B cell (primary cell): Measurements from ENCODE around the gene DOCK6. TPM values are rescaled to one million over a fixed set of nuclear protein-coding genes. Genes with fewer than 3 reads are reported as not detected.
A peak's percentile ranks its signal among the peaks of the same experiment; 100 is the strongest.

Experiments
- ATAC-seq: fragments of 200-7000 bp; cut with Tn5 transposase; one replicate; pipeline ENCODE4 v1.10.0; 2021; ENCODE audit warnings: low read depth, mild to moderate bottlenecking, moderate number of reproducible peaks, moderate library complexity
- CTCF ChIA-PET: fragments of 350-600 bp; sonication (Branson Sonifier 250); formaldehyde crosslinking; loops from one replicate; lab custom pipeline; 2021; ENCODE audit warnings: antibody characterized with exemption, inconsistent platforms; lab: Charles Lee
- POLR2A ChIA-PET: fragments of 350-600 bp; sonication (Branson Sonifier 250); formaldehyde crosslinking; loops from one replicate; lab custom pipeline; 2021; ENCODE audit warnings: antibody characterized with exemption; lab: Charles Lee
- DNase-seq: peaks from one replicate; pipeline ENCODE4 v3.0.0; 2013
- H2AFZ ChIP-seq: 2 replicates; pipeline ENCODE4 v1.6.1; 2012; ENCODE audit warnings: mild to moderate bottlenecking, low read depth, low read length; ENCODE audit not compliant: insufficient read depth, poor library complexity, severe bottlenecking
- H3K27ac ChIP-seq, 2 donors: 1 replicate in 1 of 2; 2 replicates in 1 of 2; pipeline ENCODE4 v1.5.1; 2012 to 2013; ENCODE audit warnings: low read length in 2 of 2, mild to moderate bottlenecking in 2 of 2, moderate library complexity in 1 of 2
- H3K27me3 ChIP-seq, 4 experiments: fragments of 200-600 bp in 1 of 4; sonication (generic) in 1 of 4; replicated peaks in 1 of 4; 1 replicate in 2 of 4; 2 replicates in 2 of 4; pipeline versions ENCODE4 v1.6.1 to v1.7.0; 2013 to 2016; ENCODE audit warnings: low read length in 3 of 4, mild to moderate bottlenecking in 2 of 4, mixed read lengths in 1 of 4, moderate library complexity in 1 of 4; ENCODE audit not compliant: insufficient read depth in 4 of 4, control insufficient read depth in 3 of 4; ENCODE audit errors: control extremely low read depth in 1 of 4
- H3K36me3 ChIP-seq, 2 experiments: replicated peaks in 1 of 2; 1 replicate in 1 of 2; 2 replicates in 1 of 2; pipeline versions ENCODE4 v1.6.1 to v1.7.1; 2013; ENCODE audit warnings: low read length in 1 of 2; ENCODE audit not compliant: insufficient read depth in 2 of 2, control insufficient read depth in 1 of 2; ENCODE audit errors: control extremely low read depth in 1 of 2, extremely low read depth in 1 of 2
- H3K4me1 ChIP-seq, 2 donors: fragments of 200-600 bp in 1 of 2; sonication (generic) in 1 of 2; 1 replicate in 1 of 2; 2 replicates in 1 of 2; pipeline versions ENCODE4 v1.5.1 to v1.6.1; 2013 to 2017; ENCODE audit warnings: low read length in 2 of 2; ENCODE audit not compliant: control insufficient read depth in 2 of 2, insufficient read depth in 2 of 2
- H3K4me2 ChIP-seq: replicated peaks from 2 replicates; pipeline ENCODE3; 2012; ENCODE audit warnings: mild to moderate bottlenecking, low read depth, low read length; ENCODE audit not compliant: poor library complexity, severe bottlenecking
- H3K4me3 ChIP-seq, 5 experiments: fragments of 200-600 bp in 1 of 5; sonication (generic) in 1 of 5; 1 replicate in 3 of 5; 2 replicates in 2 of 5; pipeline versions ENCODE4 v1.5.1 to v1.7.0; 2011 to 2016; ENCODE audit warnings: low read length in 4 of 5, mild to moderate bottlenecking in 4 of 5, low read depth in 2 of 5, control low read depth in 1 of 5, moderate library complexity in 1 of 5; ENCODE audit not compliant: insufficient read depth in 1 of 5; ENCODE audit errors: control extremely low read depth in 1 of 5, extremely low read depth in 1 of 5
- H3K79me2 ChIP-seq: fragments of 200-600 bp; sonication (generic); one replicate; pipeline ENCODE4 v1.6.0; 2016; ENCODE audit warnings: low read length; ENCODE audit not compliant: control insufficient read depth, insufficient read depth
- H3K9ac ChIP-seq: fragments of 200-600 bp; sonication (generic); 2 replicates; pipeline ENCODE4 v1.6.1; 2017; ENCODE audit warnings: mild to moderate bottlenecking, low read length, moderate library complexity
- H3K9me3 ChIP-seq, 3 donors: one replicate each; pipeline versions ENCODE4 v1.6.1 to v1.7.1; 2013; ENCODE audit warnings: low read length in 2 of 3; ENCODE audit not compliant: control insufficient read depth in 2 of 3, insufficient read depth in 1 of 3; ENCODE audit errors: control extremely low read depth in 1 of 3
- H4K20me1 ChIP-seq: 2 replicates; pipeline ENCODE4 v1.6.0; 2012; ENCODE audit warnings: mild to moderate bottlenecking, low read length; ENCODE audit not compliant: insufficient read depth, control insufficient read depth, poor library complexity, severe bottlenecking
- H3K27ac Mint-ChIP-seq: one replicate; pipeline ENCODE4 v1.8.0; 2021; ENCODE audit warnings: mixed read lengths
- H3K27me3 Mint-ChIP-seq: one replicate; pipeline ENCODE4 v1.8.0; 2021; ENCODE audit warnings: mixed read lengths
- H3K4me1 Mint-ChIP-seq: one replicate; pipeline ENCODE4 v1.8.0; 2021; ENCODE audit warnings: mixed read lengths
- H3K4me3 Mint-ChIP-seq: one replicate; pipeline ENCODE4 v1.8.0; 2021; ENCODE audit warnings: mixed read lengths
- H3K9me3 Mint-ChIP-seq: one replicate; pipeline ENCODE4 v1.8.0; 2022; ENCODE audit warnings: mixed read lengths; ENCODE audit not compliant: insufficient read depth
- EZH2 ChIP-seq: IDR thresholded peaks from 2 replicates; pipeline ENCODE4 v1.6.1; 2012; ENCODE audit warnings: borderline replicate concordance, low read depth, mild to moderate bottlenecking, moderate library complexity, low read length; ENCODE audit not compliant: insufficient read depth, poor library complexity, severe bottlenecking
- WGBS: methylation state at CpG from one replicate; pipeline ENCODE4 v1.1.5; 2013; ENCODE audit warnings: missing lambda C conversion rate; ENCODE audit not compliant: insufficient coverage; 5-methylcytosine and 5-hydroxymethylcytosine counted together
- intact Hi-C: fragments of 100-400 bp; cut with micrococcal nuclease; formaldehyde crosslinking; loops from one replicate; pipeline ENCODE4 v1.10.0; 2022
- polyA plus RNA-seq: library from polyadenylated mRNA; depleted of rRNA; stranded (reverse); fragments of >200 nt; gene quantifications from 2 replicates; pipeline ENCODE4 v1.2.3, GENCODE V29; 2012
- total RNA-seq, 2 donors: library from RNA; stranded (reverse); fragments of 120-200 nt in 1 of 2; gene quantifications; 1 replicate in 1 of 2; 2 replicates in 1 of 2; pipeline versions ENCODE4 v1.2.3 to v1.2.4, GENCODE V29; 2013 to 2022
- TF ChIP-seq, protein P1 (sequence below): fragments of 200-600 bp; IDR thresholded peaks from one replicate; pipeline ENCODE4 v1.8.0; 2022; ENCODE audit warnings: antibody characterized with exemption, mild to moderate bottlenecking

Gene DOCK6
- total and polyA plus RNA-seq, 2 donors (not counting 1 experiment from before 2014, with no cell fraction given) = 5.3 to 11.9 TPM

- POLR2A ChIA-PET = no interaction called here
- Histone ChIP-seq H3K27me3 (peaks cover 0 to 36% (median 8%) of the 10 kb centered on the region in 4 experiments), H3K9ac (peak overlapping the region; percentile 64), H3K27ac (no peak overlapping the region), H3K4me3 (peak overlapping the region in 4 of 5 experiments; percentile 31 to 62 (median 54)), H3K79me2 (no peaks in the 10 kb centered on the region), H3K36me3 (no peaks in the 10 kb centered on the region), H3K4me1 (peaks cover 18 to 28% of the 10 kb centered on the region in 2 donors), H4K20me1 (no peaks in the 10 kb centered on the region), H3K9me3 (peaks cover 0 to 16% (median 2%) of the 10 kb centered on the region in 3 donors), H3K4me2 (peak overlapping the region; percentile 94), H2AFZ (peak overlapping the region; percentile 80)
- DNase-seq = no peak
- no peak for ATAC-seq
- intact Hi-C loops = loop anchor here (5.0 kb wide), 1 partner anchor 39 kb away; the partner anchor contains the start of gene SPC24
- no peak for TF ChIP-seq EZH2
- TF ChIP-seq, protein P1, sequence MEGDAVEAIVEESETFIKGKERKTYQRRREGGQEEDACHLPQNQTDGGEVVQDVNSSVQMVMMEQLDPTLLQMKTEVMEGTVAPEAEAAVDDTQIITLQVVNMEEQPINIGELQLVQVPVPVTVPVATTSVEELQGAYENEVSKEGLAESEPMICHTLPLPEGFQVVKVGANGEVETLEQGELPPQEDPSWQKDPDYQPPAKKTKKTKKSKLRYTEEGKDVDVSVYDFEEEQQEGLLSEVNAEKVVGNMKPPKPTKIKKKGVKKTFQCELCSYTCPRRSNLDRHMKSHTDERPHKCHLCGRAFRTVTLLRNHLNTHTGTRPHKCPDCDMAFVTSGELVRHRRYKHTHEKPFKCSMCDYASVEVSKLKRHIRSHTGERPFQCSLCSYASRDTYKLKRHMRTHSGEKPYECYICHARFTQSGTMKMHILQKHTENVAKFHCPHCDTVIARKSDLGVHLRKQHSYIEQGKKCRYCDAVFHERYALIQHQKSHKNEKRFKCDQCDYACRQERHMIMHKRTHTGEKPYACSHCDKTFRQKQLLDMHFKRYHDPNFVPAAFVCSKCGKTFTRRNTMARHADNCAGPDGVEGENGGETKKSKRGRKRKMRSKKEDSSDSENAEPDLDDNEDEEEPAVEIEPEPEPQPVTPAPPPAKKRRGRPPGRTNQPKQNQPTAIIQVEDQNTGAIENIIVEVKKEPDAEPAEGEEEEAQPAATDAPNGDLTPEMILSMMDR = no peak
- 3% methylated on average over 32 of the region's 47 CpGs for WGBS
- Mint-ChIP-seq H3K27ac (no peak overlapping the region), H3K27me3 (peaks cover 11% of the 10 kb centered on the region), H3K4me3 (peak overlapping the region; percentile 80), H3K9me3 (no peaks in the 10 kb centered on the region), H3K4me1 (peaks cover 18% of the 10 kb centered on the region)
- CTCF ChIA-PET = interaction anchor here (0.6 kb wide), 1 partner anchor 573 kb away, joined by 3 read pairs; no protein-coding TSS in a partner anchor
Observed at GRCh38 chr19:11196406-11197287, 65.7 kb downstream of the DOCK6 start.

DNA sequence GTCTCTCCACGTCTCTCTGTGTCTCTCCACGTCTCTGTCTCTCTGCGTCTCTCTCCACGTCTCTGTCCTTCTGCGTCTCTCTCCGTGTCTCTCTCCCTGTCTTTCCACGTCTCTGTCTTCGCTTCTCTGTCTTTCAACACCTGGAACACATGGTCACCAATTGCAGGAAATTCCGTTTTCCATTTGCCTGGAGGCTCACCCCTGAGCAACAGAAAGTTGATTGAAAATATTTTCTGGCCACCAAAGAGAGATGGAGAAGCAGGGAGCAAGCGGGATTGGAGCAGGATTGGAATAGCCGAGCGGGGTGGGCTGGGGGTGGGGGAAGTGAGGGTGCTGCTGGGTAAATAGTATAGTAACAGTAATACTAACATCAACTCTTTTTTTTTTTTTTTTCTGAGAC is 66.6 kb downstream of the DOCK6 start:
- no peak overlapping the region for H3K4me3 ChIP-seq
- no peak overlapping the region for H2AFZ ChIP-seq
- H3K9ac ChIP-seq = no peak overlapping the region
- peaks cover 0 to 42% (median 8%) of the 10 kb centered on the region in 4 experiments for H3K27me3 ChIP-seq
- POLR2A ChIA-PET = no interaction called here
- H3K4me2 ChIP-seq = no peak overlapping the region
- H3K36me3 ChIP-seq = no peaks in the 10 kb centered on the region
- DNase-seq (no peak), ATAC-seq (no peak)
- peaks cover 0 to 22% (median 2%) of the 10 kb centered on the region in 3 donors for H3K9me3 ChIP-seq
- H3K4me1 ChIP-seq = peaks cover 18 to 30% of the 10 kb centered on the region in 2 donors
- CTCF ChIA-PET = interaction anchor here (0.6 kb wide), 1 partner anchor 574 kb away, joined by 3 read pairs; no protein-coding TSS in a partner anchor
- 81% methylated on average over 6 of the region's 12 CpGs for WGBS
- Mint-ChIP-seq H3K27me3 (peaks cover 11% of the 10 kb centered on the region), H3K4me1 (peaks cover 18% of the 10 kb centered on the region), H3K9me3 (no peaks in the 10 kb centered on the region), H3K27ac (no peak overlapping the region), H3K4me3 (peak overlapping the region; percentile 80)
- no peaks in the 10 kb centered on the region for H3K79me2 ChIP-seq
- TF ChIP-seq EZH2 = no peak
- TF ChIP-seq, protein P1 = no peak
- H3K27ac ChIP-seq = no peak overlapping the region
- intact Hi-C loops = loop anchor here (5.0 kb wide), 1 partner anchor 38 kb away; the partner anchor contains the start of gene SPC24
- H4K20me1 ChIP-seq = no peaks in the 10 kb centered on the region
